HepG2 (cell line): ENCODE results near the gene KAT14. TPM values are rescaled to one million over a fixed set of nuclear protein-coding genes. Genes with fewer than 3 reads are reported as not detected.

Experiments
- ARNT ChIP-seq: fragments of 450-650 bp; IDR thresholded peaks from 2 replicates; pipeline ENCODE4 v1.6.1; 2017
- ASH2L ChIP-seq: fragments of 300-600, 200-600 bp; sonication (generic); IDR thresholded peaks from 2 replicates; pipeline ENCODE4 v1.7.0; 2017; ENCODE audit warnings: low read depth, mild to moderate bottlenecking, moderate library complexity, mixed read lengths, low read length; ENCODE audit not compliant: insufficient read length
- BORCS8-MEF2B ChIP-seq: sonication (generic); formaldehyde crosslinking; IDR thresholded peaks from 2 replicates; pipeline ENCODE4 v1.8.0; 2022; ENCODE audit warnings: mild to moderate bottlenecking, missing genetic modification reagents
- FOSL1 ChIP-seq: sonication (generic); formaldehyde crosslinking; IDR thresholded peaks from 2 replicates; pipeline ENCODE4 v1.9.0; 2021; ENCODE audit warnings: missing genetic modification reagents, borderline replicate concordance
- HIC2 ChIP-seq: sonication (generic); formaldehyde crosslinking; IDR thresholded peaks from 2 replicates; pipeline ENCODE4 v1.9.0; 2022; ENCODE audit warnings: low read depth, missing genetic modification reagents
- HOMEZ ChIP-seq: IDR thresholded peaks from 2 replicates; pipeline ENCODE4 v1.6.1; 2016; ENCODE audit warnings: low read depth
- JARID2 ChIP-seq: sonication (generic); formaldehyde crosslinking; IDR thresholded peaks from 2 replicates; pipeline ENCODE4 v1.8.1; 2023; ENCODE audit warnings: missing genetic modification reagents, inconsistent platforms; ENCODE audit not compliant: insufficient replicate concordance
- KDM5B ChIP-seq: sonication (generic); formaldehyde crosslinking; IDR thresholded peaks from 2 replicates; pipeline ENCODE4 v1.4.0; 2020; ENCODE audit warnings: missing genetic modification reagents, mild to moderate bottlenecking, borderline replicate concordance
- KIAA2018 ChIP-seq: sonication (generic); formaldehyde crosslinking; IDR thresholded peaks from 2 replicates; pipeline ENCODE4 v1.5.0; 2020; ENCODE audit warnings: mild to moderate bottlenecking, missing genetic modification reagents, borderline replicate concordance
- MAZ ChIP-seq, 2 experiments: sonication (generic) in 1 of 2; formaldehyde crosslinking in 1 of 2; IDR thresholded peaks; 2 replicates each; pipeline versions ENCODE4 v1.5.0 to v1.6.1; 2012 to 2020; ENCODE audit warnings: low read depth in 2 of 2, mild to moderate bottlenecking in 2 of 2, borderline replicate concordance in 1 of 2, improper control_type of control experiment in 1 of 2, low read length in 1 of 2, missing genetic modification reagents in 1 of 2, moderate library complexity in 1 of 2
- NR2C2 ChIP-seq: sonication (generic); formaldehyde crosslinking; IDR thresholded peaks from 2 replicates; pipeline ENCODE4 v1.4.0; 2020; ENCODE audit warnings: missing genetic modification reagents, mild to moderate bottlenecking, moderate library complexity, borderline replicate concordance
- PHF5A ChIP-seq: IDR thresholded peaks from one replicate; pipeline ENCODE4 v1.6.1; 2018; ENCODE audit warnings: low read depth, missing genetic modification reagents; ENCODE audit not compliant: unreplicated experiment
- SIX4 ChIP-seq: sonication (generic); formaldehyde crosslinking; IDR thresholded peaks from 2 replicates; pipeline ENCODE4 v1.4.0; 2020; ENCODE audit warnings: missing genetic modification reagents
- SP140L ChIP-seq: sonication (generic); formaldehyde crosslinking; IDR thresholded peaks from 2 replicates; pipeline ENCODE4 v1.4.0; 2020; ENCODE audit warnings: missing genetic modification reagents, borderline replicate concordance
- TCF7L2 ChIP-seq: IDR thresholded peaks from 2 replicates; pipeline ENCODE4 v1.6.1; 2011; ENCODE audit warnings: mild to moderate bottlenecking, low read depth, low read length, moderate library complexity
- ZSCAN30 ChIP-seq: sonication (generic); formaldehyde crosslinking; IDR thresholded peaks from 2 replicates; pipeline ENCODE4 v1.5.0; 2020; ENCODE audit warnings: mild to moderate bottlenecking, missing genetic modification reagents
- polyA plus RNA-seq, 8 experiments: library from polyadenylated mRNA; depleted of rRNA in 3 of 8; stranded (reverse) in 7 of 8; unstranded in 1 of 8; fragments of >200 nt; fragmentation: Illumina TruSeq in 4 of 8; extraction: Trizol in 4 of 8; gene quantifications; 2 replicates each; pipeline versions ENCODE4 v1.2.1 to v1.2.3, GENCODE V29; 2011 to 2016; ENCODE audit warnings: low read depth in 4 of 8, missing spikeins in 1 of 8, mixed read lengths in 1 of 8; ENCODE audit not compliant: insufficient read depth in 1 of 8
- total RNA-seq, 5 experiments: library from RNA; depleted of rRNA; stranded (reverse); fragments of >200 nt; fragmentation: Illumina TruSeq; extraction: Trizol; gene quantifications; 2 replicates each; pipeline ENCODE4 v1.2.3, GENCODE V29; 2016; ENCODE audit warnings: low read depth in 1 of 5

Gene KAT14
- total and polyA plus RNA-seq, 2 of the 13 experiments (the other 11 are each of a cell fraction or from before 2014, with no cell fraction given): 5.1 to 15.1 TPM

GRCh38 chr20:18137412-18138265, at the start of gene KAT14, which contains the start of gene PET117 (continued):
- TF ChIP-seq ZSCAN30 (CRISPR knock-in tag) (peak; percentile 84; the same call in 1 of the 2 replicates), JARID2 (CRISPR knock-in tag) (peak; percentile 88), HOMEZ (CRISPR knock-in tag) (peak; percentile 73), KIAA2018 (CRISPR knock-in tag) (no peak; the same call in 1 of the 2 replicates), HIC2 (CRISPR knock-in tag) (peak; percentile 46; the same call in 1 of the 2 replicates), BORCS8-MEF2B (CRISPR knock-in tag) (peak; percentile 92), FOSL1 (CRISPR knock-in tag) (peak; percentile 57), SP140L (CRISPR knock-in tag) (peak; percentile 48; the same call in 1 of the 2 replicates), PHF5A (CRISPR knock-in tag) (peak; percentile 94), NR2C2 (CRISPR knock-in tag) (peak; percentile 72), MAZ (IDR thresholded peaks at IDR 0.05; ENCODE audit: borderline replicate concordance, low read depth, low read length) (no peak), MAZ (CRISPR knock-in tag; IDR thresholded peaks at IDR 0.05; ENCODE audit: low read depth) (peak; percentile 95), ARNT (no peak), ASH2L (peak; percentile 99), KDM5B (CRISPR knock-in tag) (peak; percentile 100), SIX4 (peak; percentile 55; the same call in 1 of the 2 replicates), TCF7L2 (no peak)
